A549 (cell line): Measurements from ENCODE around the gene SAMD4B.

Source experiments
- EP300 ChIP-seq, 2 experiments: fragments of >200 bp; sonication (Bioruptor Twin); formaldehyde crosslinking; IDR thresholded peaks; 2 replicates in 1 of 2; 3 replicates in 1 of 2; pipeline ENCODE4 v1.6.1; 2016 to 2017
- FOSL2 ChIP-seq, 2 experiments: fragments of 450-650 bp in 1 of 2; fragments of >200 bp in 1 of 2; sonication (Bioruptor Twin) in 1 of 2; formaldehyde crosslinking; IDR thresholded peaks; 2 replicates each; pipeline versions ENCODE4 v1.5.0 to v1.6.1; 2016 to 2020; ENCODE audit warnings: mild to moderate bottlenecking in 1 of 2, moderate library complexity in 1 of 2
- RARB ChIP-seq: fragments of 250-450 bp; sonication (Bioruptor Pico); IDR thresholded peaks from 2 replicates; pipeline ENCODE4 v1.8.0; 2021; ENCODE audit warnings: mild to moderate bottlenecking, moderate library complexity
- SREBF2 ChIP-seq: fragments of 450-650 bp; IDR thresholded peaks from 2 replicates; pipeline ENCODE4 v1.6.1; 2014; ENCODE audit warnings: mild to moderate bottlenecking, moderate library complexity
- TF ChIP-seq, protein P1 (sequence below): fragments of >200 bp; sonication (Bioruptor Twin); formaldehyde crosslinking; IDR thresholded peaks from 3 replicates; pipeline ENCODE4 v1.5.1; 2016

DNA sequence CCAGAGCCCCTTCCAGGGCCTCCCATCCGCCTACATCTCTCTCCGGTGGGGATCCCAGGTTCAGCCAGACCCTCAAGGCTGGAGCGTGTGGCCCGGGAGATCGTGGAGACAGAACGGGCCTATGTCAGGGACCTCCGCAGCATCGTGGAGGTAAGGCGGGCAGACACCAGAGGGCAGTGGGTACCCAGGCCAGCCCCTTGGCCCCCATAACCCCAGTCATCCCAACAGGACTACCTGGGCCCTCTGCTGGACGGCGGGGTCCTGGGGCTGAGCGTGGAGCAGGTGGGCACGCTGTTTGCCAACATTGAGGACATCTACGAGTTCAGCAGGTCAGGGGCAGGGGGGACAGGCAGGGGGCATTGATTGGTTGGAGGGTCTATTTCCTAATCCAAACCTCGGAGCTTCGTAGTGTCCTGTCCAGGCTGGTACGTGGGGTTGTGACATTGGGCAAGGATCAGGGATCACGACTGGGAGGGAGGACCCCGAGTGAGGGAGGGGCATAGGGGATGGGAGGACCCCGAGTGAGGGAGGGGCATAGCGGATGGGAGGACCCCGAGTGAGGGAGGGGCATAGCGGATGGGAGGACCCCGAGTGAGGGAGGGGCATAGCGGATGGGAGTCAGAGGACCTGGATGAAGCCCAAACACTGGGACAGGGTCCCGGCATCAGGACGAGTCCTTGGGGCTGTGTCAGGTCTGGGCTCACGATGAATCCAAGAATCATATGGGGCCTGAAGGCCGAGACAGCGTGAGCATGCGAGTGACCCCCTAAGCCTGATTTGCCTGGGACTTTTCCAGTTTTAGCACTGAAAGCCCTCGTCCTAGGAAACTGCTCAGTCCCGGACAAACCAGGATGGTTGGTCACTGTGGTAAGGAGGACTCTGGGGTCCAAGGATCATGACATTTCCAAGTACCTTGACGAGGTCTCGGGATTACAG lies 73.2 kb downstream of the SAMD4B start:
- TF ChIP-seq, protein P1, sequence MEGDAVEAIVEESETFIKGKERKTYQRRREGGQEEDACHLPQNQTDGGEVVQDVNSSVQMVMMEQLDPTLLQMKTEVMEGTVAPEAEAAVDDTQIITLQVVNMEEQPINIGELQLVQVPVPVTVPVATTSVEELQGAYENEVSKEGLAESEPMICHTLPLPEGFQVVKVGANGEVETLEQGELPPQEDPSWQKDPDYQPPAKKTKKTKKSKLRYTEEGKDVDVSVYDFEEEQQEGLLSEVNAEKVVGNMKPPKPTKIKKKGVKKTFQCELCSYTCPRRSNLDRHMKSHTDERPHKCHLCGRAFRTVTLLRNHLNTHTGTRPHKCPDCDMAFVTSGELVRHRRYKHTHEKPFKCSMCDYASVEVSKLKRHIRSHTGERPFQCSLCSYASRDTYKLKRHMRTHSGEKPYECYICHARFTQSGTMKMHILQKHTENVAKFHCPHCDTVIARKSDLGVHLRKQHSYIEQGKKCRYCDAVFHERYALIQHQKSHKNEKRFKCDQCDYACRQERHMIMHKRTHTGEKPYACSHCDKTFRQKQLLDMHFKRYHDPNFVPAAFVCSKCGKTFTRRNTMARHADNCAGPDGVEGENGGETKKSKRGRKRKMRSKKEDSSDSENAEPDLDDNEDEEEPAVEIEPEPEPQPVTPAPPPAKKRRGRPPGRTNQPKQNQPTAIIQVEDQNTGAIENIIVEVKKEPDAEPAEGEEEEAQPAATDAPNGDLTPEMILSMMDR, result no peak; the same call in 2 of the 3 replicates
- TF ChIP-seq FOSL2 (IDR thresholded peaks at IDR 0.05) (no peak), FOSL2 (CRISPR knock-in tag; IDR thresholded peaks at IDR 0.05) (no peak), EP300 (IDR thresholded peaks at IDR 0.05) (no peak), SREBF2 (no peak), RARB (CRISPR knock-in tag) (no peak)
